ENCODE results near the gene TNFAIP2.
A peak's percentile ranks its signal among the peaks of the same experiment; 100 is the strongest.

The TNFAIP2 gene

GRCh38 chr14:103078860-103079587, 44.2 kb upstream of the TNFAIP2 start:
- Histone ChIP-seq H3K4me1 (no peaks in the 10 kb centered on the region), H3K36me3 (ENCODE audit: control insufficient read depth, insufficient read depth, low read length) (no peaks in the 10 kb centered on the region), H3K4me3 (ENCODE audit: low read depth, low read length) (no peak overlapping the region), H3K4me2 (ENCODE audit: low read length) (no peak overlapping the region), H3K9ac (no peak overlapping the region), H3K79me2 (no peaks in the 10 kb centered on the region), H3K27ac (no peak overlapping the region), H3K9me3 (ENCODE audit: control insufficient read depth, low read length) (no peaks in the 10 kb centered on the region), H2AFZ (no peak overlapping the region), H3K27me3 (ENCODE audit: control insufficient read depth, insufficient read depth, low read length) (no peaks in the 10 kb centered on the region)
- TF ChIP-seq CTCF (IDR thresholded peaks at IDR 0.05) = no peak

GRCh38 chr14:103081951-103082350, 41.3 kb upstream of the TNFAIP2 start:
- H3K4me2 ChIP-seq (ENCODE audit: low read length) = no peak overlapping the region
- H3K27me3 ChIP-seq (ENCODE audit: control insufficient read depth, insufficient read depth, low read length) = no peaks in the 10 kb centered on the region
- no peak for TF ChIP-seq CTCF (IDR thresholded peaks at IDR 0.05)
- H3K36me3 ChIP-seq (ENCODE audit: control insufficient read depth, insufficient read depth, low read length) = no peaks in the 10 kb centered on the region
- H3K9ac ChIP-seq = no peak overlapping the region
- H3K27ac ChIP-seq = no peak overlapping the region
- H3K4me3 ChIP-seq (ENCODE audit: low read depth, low read length) = no peak overlapping the region
- H3K4me1 ChIP-seq = no peaks in the 10 kb centered on the region
- H3K79me2 ChIP-seq = no peaks in the 10 kb centered on the region
- no peak overlapping the region for H2AFZ ChIP-seq
- no peaks in the 10 kb centered on the region for H3K9me3 ChIP-seq (ENCODE audit: control insufficient read depth, low read length)

GRCh38 chr14:103084021-103084919, 39.0 kb upstream of the TNFAIP2 start, which contains the start of gene LBHD2:
Gene LBHD2 (plus strand): TSS chr14:103084210. CDS start chr14:103086013, 1,803 bp downstream.
- H3K4me3 ChIP-seq (ENCODE audit: low read depth, low read length) = no peak within 1 kb of the TSS
- no peaks in the 10 kb centered on the region for H3K27me3 ChIP-seq (ENCODE audit: control insufficient read depth, insufficient read depth, low read length)
- H3K27ac ChIP-seq = no peak within 1 kb of the TSS
- no peaks in the 10 kb centered on the region for H3K4me1 ChIP-seq
- H3K36me3 ChIP-seq (ENCODE audit: control insufficient read depth, insufficient read depth, low read length) = no peaks in the 10 kb centered on the region
- no peaks in the 10 kb centered on the region for H3K79me2 ChIP-seq
- no peak for TF ChIP-seq CTCF (IDR thresholded peaks at IDR 0.05)
- no peak within 1 kb of the TSS for H3K9ac ChIP-seq
- H3K4me2 ChIP-seq (ENCODE audit: low read length) = peak within 1 kb of the TSS; percentile 57
- H3K9me3 ChIP-seq (ENCODE audit: control insufficient read depth, low read length) = no peaks in the 10 kb centered on the region
- H2AFZ ChIP-seq = peak within 1 kb of the TSS; percentile 68

GRCh38 chr14:103085106-103086091, 37.9 kb upstream of the TNFAIP2 start:
- H3K27me3 ChIP-seq (ENCODE audit: control insufficient read depth, insufficient read depth, low read length) = no peaks in the 10 kb centered on the region
- no peak overlapping the region for H3K4me2 ChIP-seq (ENCODE audit: low read length)

More at GRCh38 chr14:103085106-103086091, 37.9 kb upstream of the TNFAIP2 start:
- H3K79me2 ChIP-seq = no peaks in the 10 kb centered on the region
- no peak overlapping the region for H3K27ac ChIP-seq
- no peak overlapping the region for H2AFZ ChIP-seq
- no peak for TF ChIP-seq CTCF (IDR thresholded peaks at IDR 0.05)
- no peak overlapping the region for H3K9ac ChIP-seq
- H3K4me3 ChIP-seq (ENCODE audit: low read depth, low read length) = no peak overlapping the region
- no peaks in the 10 kb centered on the region for H3K4me1 ChIP-seq
- H3K36me3 ChIP-seq (ENCODE audit: control insufficient read depth, insufficient read depth, low read length) = no peaks in the 10 kb centered on the region
- no peaks in the 10 kb centered on the region for H3K9me3 ChIP-seq (ENCODE audit: control insufficient read depth, low read length)

Measured in parathyroid adenoma (tissue), 2 donors.